C4-2B (cell line): Measurements from ENCODE around the gene GRK5.

Experiments used
- CTCF ChIP-seq: fragments of 450-650 bp; conservative IDR thresholded peaks from 2 replicates; pipeline ENCODE4 v1.5.1; 2017; ENCODE audit warnings: mild to moderate bottlenecking
- ZFX ChIP-seq: fragments of 450-650 bp; IDR thresholded peaks from 2 replicates; pipeline ENCODE4 v1.6.1; 2017

GRCh38 chr10:119359025-119359424, 151.7 kb downstream of the GRK5 start:
- TF ChIP-seq CTCF (no peak), ZFX (no peak)
